HG03378 (cell line): ENCODE data around the gene RPTOR.
"Not testable (repeated sequence)": the region's sequence is repeated elsewhere in the genome, so short reads cannot be mapped to it uniquely, and the experiment has no call there.

Source experiments
- ATAC-seq: cut with Tn5 transposase; IDR thresholded peaks from one replicate; pipeline ENCODE4 v1.9.1; 2021; ENCODE audit warnings: mild to moderate bottlenecking, moderate library complexity; ENCODE audit not compliant: unreplicated experiment

The RPTOR gene

DNA sequence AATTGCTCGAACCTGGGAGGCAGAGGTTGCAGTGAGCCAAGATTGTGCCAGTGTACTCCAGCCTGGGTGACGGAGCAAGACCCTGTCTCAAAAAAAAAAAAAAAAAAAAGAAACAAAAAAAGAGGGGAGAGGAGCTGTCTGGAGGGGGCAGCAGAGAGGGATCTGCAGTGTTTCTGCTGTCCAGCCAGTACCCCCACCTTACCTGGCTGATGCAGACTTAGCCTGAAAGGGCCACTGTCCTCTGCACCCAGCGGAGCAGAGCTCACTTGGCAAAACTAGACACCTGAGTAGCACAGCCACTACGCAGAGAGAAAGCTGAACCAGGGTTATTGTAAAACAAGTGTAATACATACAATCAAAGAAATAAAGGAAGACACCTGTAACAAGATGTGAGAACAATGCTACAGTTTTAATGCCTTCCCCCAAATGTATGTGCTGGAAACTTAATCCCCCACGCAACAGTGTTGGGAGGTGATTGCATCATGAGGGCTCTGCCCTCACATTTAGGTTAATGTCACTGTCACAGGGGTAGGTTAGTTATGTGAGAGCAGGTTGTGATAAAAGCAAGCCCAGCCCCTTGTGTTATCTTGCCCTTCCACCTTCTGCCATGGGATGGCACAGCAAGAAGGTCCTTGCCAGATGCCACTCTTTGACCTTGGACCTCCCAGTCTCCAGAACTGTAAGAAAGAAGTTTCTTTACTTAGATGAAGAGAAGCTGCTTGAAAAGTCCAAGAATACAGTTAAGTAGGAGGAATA lies 211.2 kb downstream of the RPTOR start:
- ATAC-seq: no peak

DNA sequence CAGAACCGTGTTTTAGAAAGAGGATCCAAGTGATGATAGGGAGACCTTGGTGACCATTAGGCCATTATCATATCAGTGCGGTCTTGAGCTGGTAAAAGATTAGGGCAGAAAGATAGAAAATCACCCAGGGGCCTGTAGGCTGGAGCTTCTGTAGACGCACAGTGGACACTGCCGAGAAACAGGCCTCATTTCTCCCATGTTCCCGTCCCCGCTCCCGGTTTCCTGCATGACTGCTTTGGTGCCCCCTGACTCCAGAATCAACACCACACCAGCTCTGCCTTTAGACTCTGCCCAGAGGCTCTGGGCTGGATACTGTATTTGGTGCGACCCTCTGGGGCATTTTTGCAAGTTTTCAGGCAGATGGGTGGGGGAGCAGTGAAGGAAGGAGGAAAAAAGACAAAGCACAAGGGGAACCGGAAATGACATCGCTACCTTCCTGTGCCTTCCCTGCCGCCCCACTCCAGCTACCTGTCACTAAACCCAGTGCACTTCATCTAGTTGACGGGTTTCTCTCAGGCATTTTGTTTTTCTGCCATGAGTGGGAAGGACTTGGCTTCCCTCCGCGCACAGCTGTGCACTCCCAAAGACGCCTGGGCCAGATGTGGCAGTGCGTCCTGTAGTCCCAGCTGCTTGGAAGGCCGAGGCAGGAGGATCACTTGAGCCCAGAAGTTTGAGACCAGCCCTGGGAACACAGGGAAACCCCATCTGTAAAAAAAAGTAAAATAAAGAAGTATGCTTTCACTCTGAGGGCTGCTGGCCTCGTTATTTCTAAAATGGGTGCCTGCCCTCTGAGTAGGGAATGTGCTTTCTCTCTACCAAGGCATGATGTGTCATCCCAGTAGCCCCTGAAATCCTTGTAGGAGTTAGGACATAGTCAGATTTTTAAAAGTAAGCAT lies 214.1 kb downstream of the RPTOR start:
- no peak for ATAC-seq

DNA sequence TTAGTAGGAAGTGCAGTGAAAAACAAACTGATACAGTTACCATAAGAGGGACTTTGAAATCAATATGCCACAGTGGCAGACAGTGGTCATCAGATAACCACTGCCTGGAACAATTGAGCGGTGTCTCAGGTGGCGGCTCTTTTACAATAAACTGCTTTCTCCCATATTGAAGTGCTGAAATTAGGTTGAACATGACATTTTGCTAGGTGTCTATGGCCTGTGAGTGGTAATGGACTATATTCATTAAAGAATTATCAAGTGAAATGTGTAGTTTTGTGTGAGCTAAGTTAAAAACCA lies 214.7 kb downstream of the RPTOR start:
- no peak for ATAC-seq

DNA sequence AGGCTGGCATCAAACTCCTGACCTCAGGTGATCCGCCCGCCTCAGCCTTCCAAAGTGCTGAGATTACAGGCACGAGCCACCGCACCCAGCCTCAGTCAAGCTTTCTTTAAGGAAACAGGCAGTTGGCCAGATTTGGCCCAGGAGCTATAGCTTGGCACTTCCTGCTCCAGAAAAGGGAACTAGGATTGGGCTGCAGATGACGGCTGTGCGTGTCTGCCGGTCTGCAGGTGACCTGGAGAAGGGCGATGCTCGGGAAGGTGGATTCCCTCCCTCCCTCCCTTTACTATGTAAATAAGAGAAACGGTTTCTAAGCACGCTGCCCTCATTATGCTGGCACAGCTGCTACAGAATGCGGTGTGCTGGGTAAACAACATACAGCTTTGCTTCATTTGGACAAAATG lies 215.9 kb downstream of the RPTOR start:
- ATAC-seq: no peak

DNA sequence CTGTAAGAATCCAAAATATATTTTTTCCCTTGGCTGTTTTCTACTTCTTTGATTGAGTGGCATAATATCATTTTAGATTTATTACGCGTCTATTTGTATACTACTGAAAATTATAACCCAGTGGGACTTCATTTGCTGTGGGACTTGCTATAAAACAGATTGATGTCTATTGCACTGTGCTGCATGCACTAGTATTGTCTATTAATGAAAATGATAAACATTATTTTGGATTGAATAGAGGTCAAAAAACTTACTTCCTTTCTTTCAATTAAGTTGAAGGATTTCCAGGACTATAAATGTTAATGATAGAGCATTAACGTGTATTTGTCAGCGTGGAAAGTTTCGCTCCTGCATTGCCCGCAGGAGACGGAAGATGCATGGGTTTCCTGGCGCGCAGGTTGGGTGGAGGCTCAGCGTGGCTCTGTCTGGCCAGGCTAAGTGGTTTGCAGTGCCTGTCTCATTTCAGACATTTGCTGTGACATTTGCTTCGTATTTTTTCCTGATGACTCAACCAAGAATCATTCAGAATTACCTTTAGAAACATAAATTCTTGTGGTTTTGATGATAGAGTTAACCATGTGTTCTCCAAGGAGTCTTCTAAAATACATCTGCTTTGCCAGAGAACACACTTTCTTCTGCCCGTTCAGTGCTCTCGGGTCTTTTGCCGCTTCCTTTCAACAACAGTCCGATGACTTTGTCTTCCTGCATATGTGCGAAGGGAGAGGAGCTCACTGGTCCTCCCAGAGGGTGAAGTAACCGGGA lies 216.7 kb downstream of the RPTOR start:
- no peak for ATAC-seq

DNA sequence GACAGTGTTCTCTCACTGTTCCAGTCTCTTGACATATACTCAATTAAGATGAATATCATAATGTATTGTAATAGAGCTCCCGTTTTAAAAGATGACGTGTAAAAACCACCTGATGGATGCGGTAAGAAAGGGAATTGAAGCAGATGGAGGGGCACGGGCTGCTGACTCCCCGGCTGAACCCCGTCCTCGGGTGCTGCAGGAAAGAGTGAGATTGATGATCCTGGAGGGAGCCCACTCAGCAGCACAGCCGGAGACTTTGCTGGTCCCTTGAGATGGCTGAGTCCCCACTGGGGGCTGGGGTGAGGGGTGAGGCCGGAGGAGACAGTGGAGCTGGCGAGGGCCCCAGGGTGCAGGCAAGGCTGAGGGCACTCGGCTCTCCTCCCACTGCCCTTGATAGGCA lies 217.4 kb downstream of the RPTOR start:
- ATAC-seq: no peak

DNA sequence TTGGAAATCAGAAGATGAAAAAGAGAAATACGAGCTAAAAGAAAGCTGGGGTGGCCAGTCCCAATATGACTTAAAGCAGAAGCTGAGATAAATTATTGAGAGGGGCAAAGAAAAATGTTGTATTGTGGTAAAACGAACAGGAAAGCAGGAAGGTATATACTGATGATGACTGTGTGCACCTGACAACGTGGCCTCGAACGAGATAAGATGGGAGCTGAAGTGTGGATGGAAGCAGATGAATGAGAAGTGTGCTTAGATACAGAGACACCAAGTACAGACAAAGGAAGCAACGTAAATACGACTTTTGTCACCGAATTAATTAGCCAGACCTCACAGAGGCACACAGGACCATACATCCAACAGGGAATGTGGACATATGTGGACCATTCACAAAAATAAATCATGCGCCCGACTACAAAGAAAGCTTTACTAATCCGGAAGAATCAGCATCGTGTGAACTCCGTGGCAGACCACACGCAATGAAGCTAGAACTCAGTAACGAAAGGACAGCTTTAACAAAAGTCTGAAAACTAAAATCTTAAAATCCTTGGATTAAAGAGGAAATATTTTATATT lies 218.7 kb downstream of the RPTOR start:
- no peak for ATAC-seq

DNA sequence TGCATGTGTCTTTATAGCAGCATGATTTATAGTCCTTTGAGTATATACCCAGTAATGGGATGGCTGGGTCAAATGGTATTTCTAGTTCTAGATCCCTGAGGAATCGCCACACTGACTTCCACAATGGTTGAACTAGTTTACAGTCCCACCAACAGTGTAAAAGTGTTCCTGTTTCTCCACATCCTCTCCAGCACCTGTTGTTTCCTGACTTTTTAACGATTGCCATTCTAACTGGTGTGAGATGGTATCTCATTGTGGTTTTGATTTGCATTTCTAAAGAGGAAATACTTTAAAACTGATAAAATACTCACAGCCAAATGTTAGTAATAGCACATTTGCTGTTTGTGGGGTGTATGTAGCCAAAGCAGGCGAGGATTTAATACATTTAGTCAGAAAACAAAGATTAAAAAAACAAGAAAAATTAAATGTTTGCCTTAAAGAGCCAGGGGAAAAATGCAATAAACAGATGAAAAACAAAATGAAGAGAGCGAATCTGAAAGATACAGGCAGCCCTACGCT lies 220.0 kb downstream of the RPTOR start:
- ATAC-seq: not testable (repeated sequence)

DNA sequence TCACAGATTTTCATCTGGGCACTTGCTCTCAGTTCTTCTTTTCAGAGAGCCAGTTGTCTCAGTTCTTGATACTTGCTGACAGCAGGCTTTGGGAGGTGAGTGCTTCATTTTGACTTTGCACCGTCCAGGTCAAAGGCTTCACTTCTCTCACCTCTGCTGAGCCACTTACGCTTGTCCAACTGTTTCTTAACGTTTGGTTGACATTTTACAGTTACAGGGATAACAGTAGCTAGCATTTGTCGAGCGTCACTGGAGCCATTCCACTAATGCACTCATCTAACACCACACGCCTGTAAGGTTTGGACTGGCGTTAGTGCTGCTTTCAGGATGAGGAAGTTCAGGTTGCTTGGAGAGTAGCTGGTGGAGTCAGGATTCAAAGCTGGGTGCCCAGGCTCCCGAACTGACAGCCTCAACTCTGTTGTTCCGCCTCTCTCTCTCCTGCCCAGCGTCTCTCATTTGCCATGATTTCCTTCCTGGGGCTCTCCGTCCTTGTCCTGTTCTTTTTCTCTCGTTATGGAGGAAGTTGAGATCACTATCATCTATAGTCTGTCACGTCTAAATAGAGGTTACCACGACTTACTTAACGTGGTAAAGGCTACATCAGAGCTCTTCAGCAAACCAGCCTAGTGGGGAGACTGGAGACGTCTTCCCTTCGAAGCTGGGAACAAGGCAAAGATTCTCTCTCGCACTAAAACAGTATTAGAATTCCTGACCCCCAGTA lies 220.8 kb downstream of the RPTOR start:
- ATAC-seq: no peak

DNA sequence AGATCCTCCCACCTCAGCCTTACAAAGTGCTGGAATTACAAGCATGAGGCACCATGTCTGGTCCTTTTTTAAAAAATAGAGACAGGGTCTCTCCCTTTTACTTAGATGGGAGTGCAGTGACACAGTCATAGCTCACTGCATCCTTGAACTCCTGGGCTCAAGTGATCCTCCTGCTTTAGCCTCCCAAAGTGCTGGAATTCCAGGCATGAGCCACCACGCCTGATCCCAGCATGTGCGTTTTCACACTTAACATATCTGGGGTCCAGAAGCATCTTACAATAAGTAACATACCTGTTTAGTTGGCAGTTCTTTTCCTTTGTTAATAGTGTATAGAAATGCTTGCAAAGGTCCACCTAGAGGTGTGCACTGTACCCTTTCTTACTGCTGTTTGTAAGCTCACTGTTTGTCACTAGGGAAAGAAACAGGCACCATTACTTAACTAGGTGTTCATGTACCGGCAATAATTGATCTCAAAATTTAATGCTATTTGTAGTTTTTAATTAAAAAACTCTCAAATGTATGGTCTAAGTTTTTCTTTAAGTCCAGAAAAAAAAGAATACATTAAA lies 221.7 kb downstream of the RPTOR start:
- ATAC-seq: no peak

DNA sequence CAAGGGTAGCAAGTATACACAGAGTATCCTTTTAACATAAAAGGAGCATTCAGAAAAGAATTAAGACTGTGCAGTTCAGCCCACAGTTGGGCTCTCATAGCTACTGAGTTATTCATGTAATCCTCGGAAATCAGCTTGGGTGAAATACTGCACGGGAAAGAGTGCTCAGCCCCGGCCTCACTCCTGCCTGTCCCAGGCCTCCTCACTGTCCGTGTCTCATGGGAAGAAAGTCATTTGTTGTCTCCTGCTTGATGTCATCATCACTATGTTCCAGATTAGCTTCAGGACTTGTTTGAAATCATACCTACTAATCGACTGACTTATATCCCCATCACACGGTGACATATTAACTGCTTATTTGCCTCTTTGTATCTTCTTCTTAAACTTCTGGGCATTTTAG lies 223.8 kb downstream of the RPTOR start:
- no peak for ATAC-seq

DNA sequence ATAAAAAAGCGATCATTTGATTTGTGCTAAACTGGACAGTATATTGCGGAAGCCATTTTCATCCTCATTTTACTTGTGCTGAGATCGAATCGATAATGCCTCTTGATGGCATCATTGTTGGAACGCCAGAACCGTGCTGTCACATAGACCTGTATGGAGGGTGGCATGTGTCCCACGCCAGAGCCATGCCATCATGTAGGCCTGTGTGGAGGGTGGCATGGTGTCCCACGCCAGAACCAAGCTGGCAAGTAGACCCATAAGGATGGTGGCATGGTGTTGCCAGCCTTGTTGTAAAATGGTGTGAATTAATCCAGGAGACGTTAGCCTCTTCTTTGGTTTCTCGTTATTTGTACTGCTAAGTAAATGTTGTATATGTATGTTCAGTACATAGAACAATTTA lies 224.3 kb downstream of the RPTOR start:
- ATAC-seq: no peak

DNA sequence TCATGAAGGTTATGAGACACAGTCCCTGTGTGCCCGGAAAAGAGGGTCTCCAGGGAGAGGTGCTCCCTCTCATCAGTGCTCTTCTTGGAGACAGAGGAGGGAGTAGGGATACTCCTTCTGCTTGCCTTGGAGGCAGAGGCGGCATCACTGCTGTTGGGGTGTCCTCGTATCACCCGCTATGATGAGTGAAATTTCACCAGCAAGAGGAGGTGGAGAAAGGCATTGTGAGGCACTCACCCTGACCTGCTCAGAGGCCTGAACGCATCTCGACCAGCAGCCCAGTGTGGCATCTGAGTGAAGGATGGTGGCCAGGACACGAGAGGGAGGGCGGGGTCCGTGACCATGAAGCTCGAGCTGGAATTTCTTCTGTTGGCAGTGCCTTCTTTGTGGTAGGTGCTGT lies 224.9 kb downstream of the RPTOR start:
- no peak for ATAC-seq

DNA sequence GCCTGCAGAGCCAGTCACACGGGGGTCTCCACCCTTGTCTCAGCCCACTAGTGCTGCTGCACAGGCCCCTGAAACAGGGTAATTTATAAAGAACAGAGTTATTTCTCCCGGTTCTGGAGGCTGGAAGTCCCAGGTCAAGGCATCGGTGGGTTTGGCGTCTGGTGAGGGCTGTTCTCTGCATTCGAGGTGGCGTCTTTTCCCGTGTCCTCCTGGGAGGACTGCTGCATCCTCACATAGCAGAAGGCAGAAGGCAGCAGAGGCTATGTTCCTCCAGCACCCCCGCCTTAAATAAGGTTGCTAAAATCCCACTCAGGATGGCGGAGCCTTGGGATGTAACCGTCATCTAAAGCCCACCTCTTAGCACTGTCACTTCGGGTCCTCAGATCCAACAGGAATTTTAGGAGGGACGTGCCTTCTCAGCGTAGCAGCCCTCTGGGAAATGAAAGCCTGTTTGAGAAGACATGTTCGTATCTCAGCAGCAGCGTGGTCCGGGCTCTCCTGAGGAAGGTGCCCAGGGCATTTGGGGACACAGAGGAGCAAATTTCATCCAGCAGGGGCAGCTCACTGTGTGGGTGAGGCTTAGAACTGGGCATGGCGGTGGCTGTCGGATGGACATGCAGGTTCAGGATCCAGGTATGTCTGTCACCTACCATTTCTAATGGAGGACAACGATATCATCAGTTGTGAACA lies 225.4 kb downstream of the RPTOR start:
- no peak for ATAC-seq

DNA sequence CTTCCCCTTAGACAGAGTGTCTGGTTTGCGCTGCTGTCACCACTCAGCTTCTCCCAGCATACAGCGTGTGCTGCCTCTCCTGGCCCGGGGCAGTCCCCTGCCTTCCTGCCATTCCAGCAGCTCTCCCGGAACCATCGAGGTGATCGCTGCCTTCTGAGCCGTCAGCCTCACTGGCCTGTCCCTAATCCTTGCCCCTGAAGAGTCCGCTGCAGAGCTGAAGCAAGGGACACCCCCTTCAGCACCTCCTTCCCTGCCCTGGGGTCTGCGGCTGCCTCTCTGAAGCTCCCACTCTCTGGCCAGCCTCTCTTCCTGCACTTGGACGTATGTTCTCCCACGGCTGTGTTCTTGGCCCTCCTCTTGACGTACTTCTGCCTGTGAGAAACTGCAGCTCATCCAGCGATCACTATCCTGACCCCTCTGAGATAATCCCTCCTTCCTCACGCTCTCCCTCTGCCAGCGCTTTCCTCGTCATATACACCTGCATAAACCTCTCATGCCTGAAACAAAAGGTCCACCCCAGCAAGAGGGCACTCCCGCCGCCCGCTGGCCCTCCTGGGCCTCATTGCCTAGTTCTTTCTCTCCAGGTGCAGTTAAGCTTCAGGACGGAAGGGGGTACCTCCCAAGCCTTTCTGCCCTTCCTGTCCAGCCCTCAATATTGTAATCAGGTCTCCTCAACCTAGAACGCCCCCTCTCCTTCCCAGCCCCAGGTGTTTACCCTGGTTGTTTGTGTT lies 226.4 kb downstream of the RPTOR start:
- no peak for ATAC-seq

DNA sequence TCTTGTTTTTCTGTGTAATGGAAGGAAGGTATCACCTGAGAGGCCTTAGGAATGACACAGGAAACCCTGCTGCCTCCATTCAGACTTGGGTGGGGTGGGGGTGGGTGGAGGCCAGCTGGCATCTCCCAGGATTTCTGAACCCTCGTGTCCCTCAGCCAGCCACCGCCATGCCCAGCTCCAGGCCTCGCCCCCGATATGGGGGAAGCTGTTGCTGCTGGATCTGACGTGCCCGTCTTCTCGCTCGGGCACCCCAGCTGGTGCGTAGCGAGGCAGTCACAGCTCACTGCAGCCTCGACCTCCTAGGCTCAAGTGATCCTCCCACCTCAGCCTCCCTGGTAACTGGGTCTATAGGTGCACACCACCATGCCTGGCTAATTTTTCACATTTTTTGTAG lies 227.0 kb downstream of the RPTOR start:
- no peak for ATAC-seq

DNA sequence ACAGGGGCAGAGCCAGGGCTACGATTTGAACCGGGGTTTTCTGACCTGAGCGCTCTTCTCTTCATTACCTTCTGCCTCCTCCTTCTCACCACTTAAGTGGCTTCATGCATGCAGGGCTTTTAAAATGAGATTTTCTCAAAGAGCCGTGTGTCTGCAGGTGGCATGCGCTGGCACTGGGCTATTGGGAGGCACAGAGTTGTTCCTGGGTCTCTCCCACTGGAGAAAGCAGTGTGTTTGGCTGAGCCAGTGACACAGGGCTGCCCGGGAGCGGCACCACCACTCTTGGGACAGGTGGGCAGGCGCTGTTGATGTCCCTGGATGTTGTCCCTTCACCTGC lies 228.2 kb downstream of the RPTOR start:
- no peak for ATAC-seq

DNA sequence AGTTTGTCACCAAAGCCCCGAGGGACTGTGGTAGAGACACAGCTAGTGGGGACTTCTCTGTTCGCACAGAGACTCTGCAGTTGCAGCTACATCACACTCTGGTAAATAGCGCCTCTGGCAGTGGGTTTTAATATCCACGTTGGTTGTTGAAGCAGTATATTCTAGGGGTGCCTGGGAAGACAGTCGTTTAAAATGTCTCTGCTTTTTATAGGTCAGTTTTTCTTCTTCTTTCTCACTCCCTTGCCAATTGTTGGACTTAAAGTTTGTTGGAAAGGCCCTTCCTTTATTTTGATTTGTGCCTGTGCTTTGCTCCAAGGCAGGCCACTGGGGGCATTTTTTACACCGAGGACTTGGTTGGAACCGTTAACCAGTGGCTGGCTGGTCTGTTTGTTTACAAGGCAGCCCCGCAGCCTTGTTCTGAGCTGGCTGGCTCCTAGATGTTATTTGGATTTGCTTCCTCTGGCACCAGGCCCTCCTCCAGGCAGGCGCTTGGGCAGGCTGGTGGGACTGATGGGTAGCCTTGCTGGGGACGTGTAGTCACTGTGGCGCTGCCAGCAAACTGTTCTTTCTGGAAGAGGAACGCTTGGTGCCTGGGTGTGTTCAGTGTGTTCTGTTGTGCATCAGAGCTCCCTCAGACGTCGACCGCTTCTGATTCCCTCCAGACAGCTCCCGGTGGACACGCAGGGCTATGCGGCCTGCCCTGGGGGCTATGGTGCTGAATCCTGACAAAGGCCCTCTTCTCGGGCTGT lies 228.8 kb downstream of the RPTOR start:
- ATAC-seq: no peak
